ENCODE data around the gene PRSS36.

DNA sequence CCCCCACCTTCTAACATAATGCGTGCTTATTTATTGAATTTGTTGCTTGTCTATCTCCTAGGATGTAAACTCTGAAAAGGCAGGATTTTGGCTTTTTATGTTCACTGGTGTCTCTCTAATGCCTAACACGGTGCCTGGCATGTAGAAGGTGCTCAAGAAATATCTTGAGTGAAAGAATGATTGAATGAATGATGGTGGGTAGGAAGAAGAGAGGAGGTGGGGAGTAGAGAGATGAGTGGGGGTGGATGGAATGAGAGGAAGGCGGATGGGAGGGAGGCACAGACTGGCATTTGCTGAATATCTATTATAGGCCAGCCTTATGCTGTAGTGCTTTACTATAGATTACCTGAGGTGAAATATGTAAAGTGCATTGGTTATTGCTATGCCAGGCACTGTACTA, 2.3 kb downstream of the PRSS36 start:
- TF ChIP-seq, protein P1, sequence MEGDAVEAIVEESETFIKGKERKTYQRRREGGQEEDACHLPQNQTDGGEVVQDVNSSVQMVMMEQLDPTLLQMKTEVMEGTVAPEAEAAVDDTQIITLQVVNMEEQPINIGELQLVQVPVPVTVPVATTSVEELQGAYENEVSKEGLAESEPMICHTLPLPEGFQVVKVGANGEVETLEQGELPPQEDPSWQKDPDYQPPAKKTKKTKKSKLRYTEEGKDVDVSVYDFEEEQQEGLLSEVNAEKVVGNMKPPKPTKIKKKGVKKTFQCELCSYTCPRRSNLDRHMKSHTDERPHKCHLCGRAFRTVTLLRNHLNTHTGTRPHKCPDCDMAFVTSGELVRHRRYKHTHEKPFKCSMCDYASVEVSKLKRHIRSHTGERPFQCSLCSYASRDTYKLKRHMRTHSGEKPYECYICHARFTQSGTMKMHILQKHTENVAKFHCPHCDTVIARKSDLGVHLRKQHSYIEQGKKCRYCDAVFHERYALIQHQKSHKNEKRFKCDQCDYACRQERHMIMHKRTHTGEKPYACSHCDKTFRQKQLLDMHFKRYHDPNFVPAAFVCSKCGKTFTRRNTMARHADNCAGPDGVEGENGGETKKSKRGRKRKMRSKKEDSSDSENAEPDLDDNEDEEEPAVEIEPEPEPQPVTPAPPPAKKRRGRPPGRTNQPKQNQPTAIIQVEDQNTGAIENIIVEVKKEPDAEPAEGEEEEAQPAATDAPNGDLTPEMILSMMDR (IDR thresholded peaks at IDR 0.05; ENCODE audit: low read length): no peak
- TF ChIP-seq EZH2 (IDR thresholded peaks at IDR 0.05; ENCODE audit: borderline replicate concordance, low read length): no peak

Data from OCI-LY1 (cell line).